ENCODE data around the gene STAC2. TPM values are rescaled to one million over a fixed set of nuclear protein-coding genes. Genes with fewer than 3 reads are reported as not detected.

STAC2 gene
- polyA plus RNA-seq, 2 of the 4 experiments (the other 2 are of a cell fraction), result 0.03 to 0.26 TPM

GRCh38 chr17:39165178-39165840 lies 60.4 kb downstream of the STAC2 start:
- TF ChIP-seq ZFP36 (IDR thresholded peaks at IDR 0.05; ENCODE audit: borderline replicate concordance, partially characterized antibody) (no peak), NR3C1 (IDR thresholded peaks at IDR 0.05) (no peak), MAFK (IDR thresholded peaks at IDR 0.05; ENCODE audit: partially characterized antibody) (no peak), GATA3 (IDR thresholded peaks at IDR 0.05; ENCODE audit: borderline replicate concordance) (no peak), E2F6 (IDR thresholded peaks at IDR 0.05; ENCODE audit: borderline replicate concordance, low read depth) (no peak), ZNF302 (CRISPR knock-in tag; IDR thresholded peaks at IDR 0.05) (no peak), REST (IDR thresholded peaks at IDR 0.05) (no peak), RARB (CRISPR knock-in tag; IDR thresholded peaks at IDR 0.05) (no peak), HOXB5 (CRISPR knock-in tag; IDR thresholded peaks at IDR 0.05) (no peak), CEBPB (IDR thresholded peaks at IDR 0.05) (no peak), CBX2 (IDR thresholded peaks at IDR 0.05; ENCODE audit: borderline replicate concordance, low read depth) (no peak), JUN (IDR thresholded peaks at IDR 0.05) (no peak), BCL3 (IDR thresholded peaks at IDR 0.05) (no peak), NFE2L2 (conservative IDR thresholded peaks at IDR 0.05; ENCODE audit: low read length) (no peak), KDM5A (IDR thresholded peaks at IDR 0.05) (no peak), HMGXB4 (CRISPR knock-in tag; IDR thresholded peaks at IDR 0.05; ENCODE audit: borderline replicate concordance) (no peak)
- Histone ChIP-seq H3K27ac (peak overlapping the region in 1 of 2 experiments; percentile 51; a peak in 2 of 6 replicates), H3K4me2 (peak overlapping the region; percentile 62), H3K4me3 (no peak overlapping the region), H3K4me1 (peaks cover 6% of the 10 kb centered on the region; the same call in 2 of the 3 replicates), H3K9me3 (no peaks in the 10 kb centered on the region)
- ChIA-PET POLR2A (interaction anchor here (0.7 to 1.4 kb wide), 6 partner anchors 10 to 296 kb away, joined by 3 to 10 read pairs (median 4); partner anchors contain the start of genes CACNB1, CDK12, FBXO47 and RPL19), CTCF (interaction anchor here (0.5 to 30.5 kb wide), 36 partner anchors 8 to 296 kb away, joined by 3 to 612 read pairs (median 5); partner anchors contain the start of genes ARL5C, FBXO47, LASP1 and PLXDC1)
- ATAC-seq (no peak), DNase-seq (ENCODE audit: low read depth in 1 of 2, low spot score in 1 of 2) (no peak), FAIRE-seq (no peak)
- WGBS (ENCODE audit: missing lambda C conversion rate), result 88% methylated on average over 50 of the region's 51 CpGs

GRCh38 chr17:39164675-39165143 lies 61.0 kb downstream of the STAC2 start:
- Histone ChIP-seq H3K4me3 (peak overlapping the region; percentile 16; the same call in 2 of the 3 replicates), H3K4me1 (peaks cover 6% of the 10 kb centered on the region; the same call in 2 of the 3 replicates), H3K27ac (peak overlapping the region in 1 of 2 experiments; percentile 51; a peak in 3 of 6 replicates), H3K9me3 (no peaks in the 10 kb centered on the region), H3K4me2 (peak overlapping the region; percentile 62)
- ChIA-PET POLR2A (interaction anchor here (0.6 to 1.4 kb wide), 7 partner anchors 10 to 296 kb away, joined by 3 to 10 read pairs (median 5); partner anchors contain the start of genes CACNB1, CDK12, FBXO47 and MED1), CTCF (interaction anchor here (0.5 to 30.5 kb wide), 35 partner anchors 9 to 295 kb away, joined by 3 to 612 read pairs (median 5); partner anchors contain the start of genes ARL5C, FBXO47, LASP1 and PLXDC1)
- TF ChIP-seq CTCF (IDR thresholded peaks at IDR 0.05), result peak; percentile 84
- no peak for TF ChIP-seq POLR2A (IDR thresholded peaks at IDR 0.05; ENCODE audit: low read length)
- no peak for TF ChIP-seq SREBF2 (IDR thresholded peaks at IDR 0.05)
- TF ChIP-seq RAD21 (conservative IDR thresholded peaks at IDR 0.05 in 1 of 2, IDR thresholded peaks at IDR 0.05 in 1 of 2), result peak; percentile 42 to 61; a peak in 3 of 5 replicates
- TF ChIP-seq SMC3 (IDR thresholded peaks at IDR 0.05), result peak; percentile 59
- peak; percentile 89 for TF ChIP-seq PBX3 (IDR thresholded peaks at IDR 0.05)
- TF ChIP-seq RARB (CRISPR knock-in tag; IDR thresholded peaks at IDR 0.05), result no peak
- 16% methylated on average over 15 of the region's 15 CpGs for WGBS (ENCODE audit: missing lambda C conversion rate)
- peak; percentile 91 to 99 for DNase-seq (ENCODE audit: low read depth in 1 of 2, low spot score in 1 of 2)
- ATAC-seq, result peak; percentile 81 to 92
- FAIRE-seq, result no peak

All from A549 (cell line).